Activated gamma-delta T cell treated with Interleukin-2 at 50 U/mL for 16 hours (primary cell): ENCODE results near the gene GPRC5A.

ENCODE experiments used
- DNase-seq: peaks from one replicate; pipeline ENCODE4 v3.0.0-alpha.2; 2020

GPRC5A gene

DNA sequence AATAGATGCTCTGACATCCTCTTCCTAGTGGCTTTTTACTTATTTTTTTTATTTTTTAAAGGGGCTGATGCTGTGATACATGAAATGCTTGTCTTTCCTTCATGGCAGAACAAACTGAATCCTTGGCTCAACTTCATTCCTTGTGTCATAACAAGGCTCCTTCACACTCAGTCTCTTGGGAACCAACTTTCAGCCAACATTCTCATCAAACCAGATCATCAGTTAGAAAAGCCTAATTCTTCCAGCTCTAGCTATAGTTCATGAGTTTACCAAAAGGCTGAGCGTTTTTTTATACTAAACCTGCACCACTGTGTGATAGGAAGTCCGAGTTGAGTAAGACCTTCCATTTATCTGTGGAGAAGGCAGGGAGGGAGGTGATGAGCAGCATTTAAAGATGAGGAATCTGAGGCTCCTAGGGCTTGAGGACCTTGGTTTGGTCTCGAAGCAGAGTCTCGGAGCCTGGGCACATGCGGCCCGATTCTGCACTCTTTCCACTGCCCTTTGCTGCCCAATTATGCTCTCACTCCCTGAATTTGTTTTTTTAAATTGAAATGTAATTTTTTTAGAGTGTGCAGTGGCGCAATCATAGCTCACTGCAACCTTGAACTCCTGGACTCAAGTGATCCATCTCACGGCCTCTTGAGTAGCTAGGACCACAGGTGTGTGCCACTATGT is 52.4 kb downstream of the GPRC5A start:
- DNase-seq = no peak

DNA sequence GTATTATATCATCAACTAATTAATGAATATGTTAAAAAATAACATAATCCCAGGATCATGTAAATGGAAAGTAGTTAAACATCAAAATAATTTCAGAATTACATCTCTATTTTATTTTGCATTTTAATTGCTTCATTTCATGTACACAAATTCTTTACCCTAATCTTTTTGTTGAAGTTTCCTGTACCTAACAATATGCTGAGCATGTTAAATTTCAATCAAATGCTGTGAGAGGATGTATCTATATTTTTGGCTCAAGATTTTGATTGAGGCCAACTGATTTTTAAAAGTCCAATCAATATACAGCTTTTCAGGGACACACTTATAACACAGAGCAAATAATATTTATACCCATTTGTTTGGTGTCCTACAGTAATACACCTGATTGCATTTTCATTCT is 54.2 kb downstream of the GPRC5A start:
- no peak for DNase-seq

DNA sequence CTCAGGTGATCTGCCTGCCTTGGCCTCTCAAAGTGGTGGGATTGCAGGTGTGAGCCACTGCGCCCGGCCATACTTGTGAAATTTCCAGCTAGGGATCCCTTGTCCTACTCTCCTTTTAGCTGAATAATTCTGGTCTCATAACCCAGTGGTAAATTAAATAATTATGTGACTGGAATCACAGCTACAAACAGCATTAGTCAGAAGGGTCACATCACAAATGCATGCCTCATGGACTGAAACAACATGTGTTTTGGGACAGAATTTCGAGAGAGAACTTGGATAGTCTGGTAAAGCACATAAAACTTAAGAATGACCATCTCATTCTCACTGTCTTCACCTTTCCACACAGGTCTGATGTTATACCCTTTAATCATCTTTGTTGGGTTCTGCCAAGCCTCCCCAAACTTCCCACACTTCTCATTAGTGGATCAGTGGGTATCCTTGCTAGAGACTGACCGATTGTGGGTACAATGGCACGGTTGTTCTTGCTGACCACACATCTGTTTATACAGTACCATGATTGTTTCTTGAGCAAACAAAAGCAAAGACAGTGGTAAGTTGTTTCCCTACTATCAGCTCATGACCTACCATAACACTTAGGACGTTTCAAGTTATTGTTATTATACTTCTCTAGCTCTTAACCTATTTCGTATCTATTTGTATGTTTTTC is 55.5 kb downstream of the GPRC5A start:
- DNase-seq = no peak

DNA sequence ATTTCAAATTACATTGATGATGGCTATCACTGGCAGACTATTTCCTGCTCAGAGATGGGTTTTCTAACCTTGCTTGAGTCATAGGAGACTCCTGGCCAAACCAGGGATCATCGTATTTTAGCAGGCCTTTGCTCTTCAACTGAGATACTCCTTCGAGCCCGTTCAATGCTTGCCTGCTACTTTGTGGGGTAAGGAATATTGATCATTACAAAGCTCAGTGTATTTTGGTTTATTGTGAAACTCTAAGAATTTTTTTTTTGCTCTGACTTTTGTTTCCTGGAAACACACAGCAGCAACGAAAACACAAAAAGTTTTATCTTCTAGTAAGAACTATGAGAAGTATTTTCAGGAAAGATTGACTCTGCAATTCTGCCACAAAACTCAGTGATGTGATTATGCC is 56.5 kb downstream of the GPRC5A start:
- no peak for DNase-seq

DNA sequence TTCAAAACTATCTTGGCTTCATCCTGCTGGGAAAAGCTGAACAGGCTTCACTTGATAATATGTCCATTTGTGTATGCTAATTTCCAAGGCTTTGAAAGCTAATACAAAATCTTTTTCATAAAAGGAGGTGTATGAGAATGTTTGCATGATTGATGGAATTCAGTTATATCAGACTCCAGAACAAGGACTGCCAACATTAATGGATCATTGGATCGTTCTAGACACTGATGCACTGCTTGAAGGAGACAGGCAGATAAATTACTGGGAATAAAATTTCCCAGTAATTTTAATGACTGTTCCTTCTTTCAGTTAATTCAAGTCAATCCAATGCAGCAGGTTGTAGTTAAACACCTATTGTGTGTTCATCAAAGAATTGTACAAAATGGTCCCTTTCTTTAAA is 60.1 kb downstream of the GPRC5A start:
- no peak for DNase-seq

DNA sequence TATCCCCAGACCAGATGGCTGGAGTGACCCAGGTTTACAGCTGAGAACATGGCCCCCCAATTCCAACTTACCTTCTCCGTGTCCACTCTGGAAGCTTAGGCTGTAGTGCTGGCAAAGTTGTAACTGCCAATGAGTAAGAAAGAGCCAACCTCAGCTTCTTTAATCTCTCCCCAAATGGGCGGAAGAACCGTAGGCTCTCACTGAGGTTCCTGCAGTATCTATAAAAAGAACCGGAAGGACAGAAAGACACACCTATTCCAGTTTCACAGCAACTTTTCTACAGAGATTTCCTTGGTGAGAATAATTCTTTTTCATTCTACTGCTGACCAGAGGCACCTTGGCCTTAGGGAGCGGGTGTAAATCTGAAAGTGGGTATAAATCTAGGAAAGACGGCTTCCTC is 60.7 kb downstream of the GPRC5A start, which contains the start of gene GPRC5D:
GPRC5D (minus strand) TSS at position 135 of the 400 bp plus-strand sequence. CDS start 1,786 bp downstream, outside the sequence.
- DNase-seq = no peak

DNA sequence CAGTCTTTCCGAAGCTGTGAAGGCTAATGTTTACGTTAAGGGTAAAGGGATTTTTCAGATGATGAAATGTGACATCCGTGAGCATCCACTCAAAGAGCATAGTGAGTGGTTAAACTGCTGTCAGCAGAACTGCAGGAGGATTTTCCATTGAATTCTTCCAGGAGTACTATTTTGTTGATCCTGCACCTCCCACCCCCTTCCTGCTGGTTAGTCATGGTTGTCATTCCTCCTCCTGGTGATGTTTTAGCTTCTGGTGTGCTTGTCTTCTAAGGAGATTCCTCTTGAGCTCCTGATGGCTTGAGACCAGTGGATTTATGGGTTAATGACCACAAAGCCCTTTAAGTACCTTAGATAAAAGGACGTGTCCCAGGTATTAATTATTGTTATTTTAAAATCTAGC is 63.0 kb downstream of the GPRC5A start:
- no peak for DNase-seq

DNA sequence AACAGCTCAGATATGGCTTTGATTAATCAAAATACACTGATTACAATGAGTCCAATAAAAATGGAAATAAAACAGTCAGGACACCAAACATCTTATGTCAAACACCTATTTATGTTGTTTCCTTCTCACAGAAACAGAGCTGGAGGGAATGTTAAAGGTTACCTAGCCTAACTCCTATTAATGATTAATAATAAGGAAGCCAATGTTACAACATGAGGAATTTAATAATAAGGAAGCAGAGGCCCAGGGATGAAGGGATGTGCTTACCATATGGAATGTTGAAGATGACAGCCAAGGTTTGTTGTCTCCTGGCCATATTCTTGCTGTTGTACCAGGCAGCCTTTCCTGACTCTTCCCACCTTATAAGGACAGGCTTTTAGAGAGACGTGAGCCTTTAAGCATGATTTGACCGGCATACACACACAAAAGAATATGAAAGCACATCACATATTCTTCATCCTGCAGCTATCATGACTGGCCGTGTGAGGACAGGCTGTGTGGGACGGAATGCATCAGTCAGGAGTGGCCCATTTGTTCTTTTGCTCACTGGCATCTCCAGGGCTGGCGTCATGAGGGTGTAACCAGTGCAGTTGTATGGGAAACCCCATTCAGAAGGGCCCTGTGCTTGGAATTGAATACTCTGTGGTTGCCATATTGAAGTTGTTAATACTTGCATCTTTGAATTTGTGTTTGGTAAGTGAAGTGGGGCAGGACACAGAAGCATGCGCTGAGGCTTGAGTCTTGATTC is 63.7 kb downstream of the GPRC5A start:
- DNase-seq = no peak

DNA sequence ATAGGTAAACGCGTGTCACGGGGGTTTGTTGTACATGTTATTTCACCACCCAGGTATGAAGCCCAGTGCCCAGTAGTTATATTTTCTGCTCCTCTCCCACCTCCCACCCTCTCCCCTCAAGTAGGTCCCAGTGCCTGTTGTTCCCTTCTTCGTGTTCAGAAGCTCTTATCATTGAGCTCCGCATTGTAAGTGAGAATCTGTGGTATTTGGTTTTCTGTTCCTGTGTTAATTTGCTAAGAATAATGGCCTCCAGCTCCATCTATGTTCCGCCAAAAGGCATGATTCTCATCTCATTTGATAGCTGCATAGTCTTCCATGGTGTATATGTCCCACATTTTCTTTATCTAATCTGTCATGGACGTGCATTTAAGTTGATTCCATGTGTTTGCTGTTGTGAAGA is 67.5 kb downstream of the GPRC5A start:
- DNase-seq = no peak

DNA sequence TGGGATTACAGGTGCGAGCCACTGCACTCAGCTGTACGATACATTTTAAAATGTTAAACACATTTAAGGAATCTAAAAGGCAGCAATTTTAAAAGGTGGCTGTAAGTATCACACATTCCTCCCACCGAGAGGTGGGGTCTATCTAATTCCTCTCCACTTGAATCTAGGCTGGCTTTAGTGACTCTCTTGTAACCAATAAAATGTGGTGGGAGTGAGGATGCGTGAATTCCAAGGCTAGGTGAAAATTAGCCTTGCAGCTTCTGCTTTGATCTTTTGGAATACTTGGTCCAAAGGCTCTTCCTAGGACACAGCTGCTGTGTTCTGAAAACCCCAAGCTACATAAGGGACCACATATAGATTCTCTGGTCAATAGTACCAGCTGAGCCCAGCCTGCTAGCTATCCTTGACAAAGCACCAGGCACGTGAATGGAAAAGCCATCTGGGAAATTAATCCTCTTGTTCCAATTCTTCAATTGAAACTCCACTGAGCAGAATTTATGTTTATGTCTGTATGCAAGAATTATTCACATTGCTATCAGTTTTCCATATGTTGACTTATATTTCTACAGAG is 69.4 kb downstream of the GPRC5A start:
- DNase-seq = no peak

DNA sequence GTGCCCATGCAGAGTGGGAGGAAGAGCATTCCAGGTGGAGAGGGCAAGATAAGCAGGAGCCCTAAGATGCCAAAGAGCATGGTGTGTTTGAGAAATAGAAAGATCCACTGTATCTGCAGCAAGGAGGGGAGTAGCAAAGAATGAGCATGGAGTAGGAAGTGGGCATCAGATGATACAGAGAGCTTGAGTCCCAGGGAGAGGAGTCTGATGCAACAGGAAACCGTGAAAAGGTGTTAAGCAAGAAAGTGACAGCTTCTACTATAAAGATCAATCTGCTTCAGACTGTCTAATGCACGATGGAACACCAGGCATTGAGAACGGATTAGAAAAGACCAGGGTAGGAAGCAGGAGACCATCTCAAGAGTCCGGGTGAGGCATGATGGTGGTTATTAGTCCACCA is 72.9 kb downstream of the GPRC5A start:
- no peak for DNase-seq

DNA sequence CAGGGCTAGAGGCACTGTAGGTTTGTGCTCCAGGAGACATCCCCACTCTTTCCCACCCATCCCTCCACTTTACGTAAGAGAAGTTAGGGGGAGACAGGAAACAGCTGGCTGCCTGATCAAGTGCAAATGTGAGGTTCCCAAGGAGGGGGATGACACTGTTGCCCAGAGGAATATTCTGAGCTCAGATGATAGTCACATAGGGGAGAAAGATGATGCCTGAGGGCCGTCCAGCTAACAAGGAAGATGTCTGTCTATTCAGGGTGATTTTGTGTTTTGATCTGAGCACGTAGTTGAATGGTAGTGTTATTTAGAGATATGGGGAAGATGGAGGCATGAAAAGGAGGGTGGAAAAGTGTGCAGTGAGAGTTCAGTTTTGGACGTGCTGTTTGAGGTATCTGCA is 74.5 kb downstream of the GPRC5A start:
- no peak for DNase-seq
